Right lobe of liver (tissue), 4 donors: ENCODE data around the gene ERI2.

Experiments used
- CTCF ChIP-seq, 4 donors: fragments of 200-600 bp in 3 of 4; fragments of 450-650 bp in 1 of 4; IDR thresholded peaks; one replicate each; pipeline versions ENCODE4 v1.5.1 to v1.8.0; 2016 to 2022; ENCODE audit warnings: antibody characterized with exemption in 4 of 4, mild to moderate bottlenecking in 2 of 4
- POLR2A ChIP-seq: fragments of 450-650 bp; IDR thresholded peaks from one replicate; pipeline ENCODE4 v1.6.1; 2017; ENCODE audit warnings: antibody characterized with exemption, mild to moderate bottlenecking
- donor health status: DM: no; HTN: no; CAD: no.
- donor health status: DM: no; HTN: no; CAD: no.
- donor health status: DM: no; HTN: yes; CAD: no.

GRCh38 chr16:20774703-20775362 lies 31.4 kb downstream of the ERI2 start:
- TF ChIP-seq CTCF (IDR thresholded peaks at IDR 0.05) (peak; percentile 29 to 68 (median 53)), POLR2A (no peak)
